GM18526 (cell line): ENCODE results near the gene CNTN6.

Source experiments
- POLR2A ChIP-seq: IDR thresholded peaks from 3 replicates; pipeline ENCODE4 v1.6.1; 2011; ENCODE audit not compliant: insufficient read length; ENCODE audit errors: extremely low read depth

CNTN6 gene

DNA sequence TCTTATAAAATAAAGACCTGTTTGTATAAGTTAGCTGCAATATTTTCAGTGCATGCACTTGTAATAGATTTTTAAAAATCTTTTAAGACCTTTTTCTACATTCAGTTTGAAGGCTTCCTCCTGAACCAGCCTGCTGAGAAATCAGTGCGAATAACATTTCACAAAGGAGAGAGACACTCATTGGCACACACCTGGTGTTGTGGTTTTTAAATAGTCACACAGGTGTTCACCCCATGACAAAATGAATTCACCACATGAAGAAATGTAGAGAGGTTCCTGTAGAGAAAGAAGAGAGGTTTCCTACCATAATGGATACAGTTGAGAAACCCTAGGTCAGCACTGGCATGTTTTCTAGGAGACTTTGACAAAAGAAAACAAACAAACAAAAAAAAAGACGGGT, 237.3 kb downstream of the CNTN6 start:
- TF ChIP-seq POLR2A: no peak

DNA sequence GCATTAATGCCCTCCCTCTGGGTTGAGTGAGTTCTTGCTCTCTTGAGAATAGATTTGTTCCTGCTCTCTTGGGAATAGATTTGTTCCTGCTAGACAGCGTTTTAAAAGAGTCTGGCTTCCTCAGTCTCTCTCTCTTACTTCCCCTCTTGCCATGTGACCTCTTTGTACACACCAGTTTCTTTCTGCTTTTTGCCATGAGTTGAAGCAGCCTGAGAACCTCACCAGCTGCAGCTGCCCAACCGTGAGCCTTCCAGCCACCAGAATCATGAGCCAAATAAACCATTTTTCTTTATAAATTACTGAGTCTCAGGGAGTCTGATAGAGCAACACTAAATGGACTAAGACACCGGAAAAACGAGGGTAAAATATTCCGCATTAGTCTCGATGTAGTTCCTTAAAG, 253.6 kb downstream of the CNTN6 start:
- no peak for TF ChIP-seq POLR2A

GRCh38 chr3:1348547-1348946, 255.7 kb downstream of the CNTN6 start:
- no peak for TF ChIP-seq POLR2A

DNA sequence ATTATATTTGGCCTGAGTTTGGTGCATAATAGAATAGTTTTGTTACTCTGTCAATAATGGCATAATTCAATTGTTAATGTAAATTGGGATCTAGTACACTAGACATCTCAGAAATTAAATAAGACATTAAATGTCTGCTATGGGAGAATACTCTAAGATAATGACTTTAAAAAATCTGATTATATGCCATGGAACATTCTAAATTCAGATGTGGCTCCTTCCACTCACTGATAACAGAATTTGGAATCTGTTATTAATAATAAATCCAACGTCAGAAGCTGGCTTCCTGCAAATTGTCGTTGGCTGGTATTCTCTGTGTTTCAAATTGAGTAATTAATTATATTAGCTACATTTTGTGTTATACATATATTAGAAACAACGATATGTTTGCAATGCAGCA, 258.1 kb downstream of the CNTN6 start:
- no peak for TF ChIP-seq POLR2A

DNA sequence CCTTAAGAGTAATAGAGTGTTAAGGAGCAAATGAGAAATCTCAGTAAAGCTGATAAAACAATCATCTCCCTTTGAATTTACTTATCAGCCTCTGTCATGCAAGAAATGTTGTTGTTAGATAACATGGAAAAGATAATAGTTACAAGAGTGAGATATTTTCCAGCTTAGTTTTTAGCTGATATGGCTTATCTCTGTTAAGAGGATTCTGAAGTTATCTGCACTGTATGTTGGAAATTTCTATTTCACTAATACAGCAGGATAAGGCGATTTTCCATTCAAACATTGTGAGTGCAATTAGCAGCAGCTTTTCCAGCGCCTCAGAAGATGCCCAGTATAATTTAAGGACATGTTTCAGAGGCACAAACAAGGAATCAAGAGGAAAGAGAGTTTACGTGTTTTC, 262.9 kb downstream of the CNTN6 start:
- TF ChIP-seq POLR2A: no peak

GRCh38 chr3:1356101-1356500, 263.3 kb downstream of the CNTN6 start:
- no peak for TF ChIP-seq POLR2A

DNA sequence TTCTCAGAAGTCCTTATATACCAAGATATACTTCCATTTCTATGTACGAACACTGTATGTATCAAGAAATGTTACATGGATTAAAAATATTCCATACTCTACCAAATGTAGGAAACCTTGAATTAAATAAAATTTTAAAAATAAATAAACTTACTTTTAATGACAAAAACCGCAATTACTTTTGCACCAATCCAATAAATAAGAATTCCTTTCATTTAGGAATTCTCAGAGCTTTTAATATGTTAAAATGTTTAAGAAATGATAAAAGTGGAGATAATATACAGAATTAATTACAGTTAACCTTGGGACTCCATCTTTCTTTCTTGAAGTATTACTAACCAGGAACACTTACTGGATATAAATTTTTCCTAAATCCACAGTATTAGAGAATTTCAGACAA, 272.7 kb downstream of the CNTN6 start:
- TF ChIP-seq POLR2A: no peak

GRCh38 chr3:1374471-1374870, 281.6 kb downstream of the CNTN6 start:
- TF ChIP-seq POLR2A: no peak

DNA sequence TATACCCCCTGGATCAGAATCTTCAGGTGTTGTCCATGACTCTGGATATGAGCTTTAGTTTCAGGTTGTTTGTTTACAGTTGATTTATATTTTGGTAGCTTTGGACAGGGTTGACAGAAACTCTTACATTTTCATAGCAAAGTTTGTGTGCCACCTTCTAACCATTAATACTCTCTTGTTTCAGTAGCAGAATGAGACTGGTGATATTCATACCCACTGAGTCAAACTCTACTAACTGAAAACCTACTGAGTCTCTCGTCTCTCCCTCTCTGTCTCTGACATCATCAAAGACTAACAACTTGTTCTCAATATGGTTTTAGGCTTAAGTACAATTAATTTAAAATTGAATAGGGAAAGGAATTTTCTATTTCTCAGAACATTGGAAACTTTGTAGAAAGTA, 282.3 kb downstream of the CNTN6 start:
- TF ChIP-seq POLR2A: no peak

DNA sequence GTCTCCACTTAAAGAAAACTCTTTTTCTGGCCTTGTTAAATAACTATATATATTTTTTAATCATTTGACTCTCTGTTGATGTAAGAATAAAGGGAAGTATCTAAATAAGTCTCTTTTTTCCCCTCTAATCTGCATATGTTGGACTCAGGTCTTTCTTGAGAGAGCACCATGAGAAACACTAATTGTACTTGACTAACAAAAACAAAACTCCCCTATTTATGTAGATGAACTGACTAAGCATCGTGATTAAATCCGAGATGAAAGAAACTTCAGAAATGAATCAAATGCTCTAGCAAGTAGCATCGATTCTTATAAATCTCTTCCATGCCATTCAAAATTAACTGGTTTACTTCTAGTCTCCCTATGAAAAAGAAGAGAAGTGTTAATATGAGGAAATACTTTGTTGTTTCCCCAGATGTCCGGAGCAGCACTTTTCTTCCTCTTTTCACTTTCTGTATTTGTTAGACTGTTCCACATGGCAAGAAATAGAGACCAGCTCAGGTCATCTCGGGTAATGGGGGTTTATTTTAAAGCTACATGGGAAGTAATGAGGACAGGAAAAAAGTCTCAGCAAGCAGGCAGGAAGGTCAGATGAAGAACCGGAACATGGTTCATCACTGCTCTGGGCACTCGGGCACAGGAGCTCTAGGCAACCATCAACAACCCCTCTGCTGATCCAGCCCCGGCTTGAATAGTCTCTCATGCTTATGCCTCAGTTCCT, 288.3 kb downstream of the CNTN6 start:
- TF ChIP-seq POLR2A: no peak

GRCh38 chr3:1381647-1382036, 288.8 kb downstream of the CNTN6 start:
- no peak for TF ChIP-seq POLR2A

DNA sequence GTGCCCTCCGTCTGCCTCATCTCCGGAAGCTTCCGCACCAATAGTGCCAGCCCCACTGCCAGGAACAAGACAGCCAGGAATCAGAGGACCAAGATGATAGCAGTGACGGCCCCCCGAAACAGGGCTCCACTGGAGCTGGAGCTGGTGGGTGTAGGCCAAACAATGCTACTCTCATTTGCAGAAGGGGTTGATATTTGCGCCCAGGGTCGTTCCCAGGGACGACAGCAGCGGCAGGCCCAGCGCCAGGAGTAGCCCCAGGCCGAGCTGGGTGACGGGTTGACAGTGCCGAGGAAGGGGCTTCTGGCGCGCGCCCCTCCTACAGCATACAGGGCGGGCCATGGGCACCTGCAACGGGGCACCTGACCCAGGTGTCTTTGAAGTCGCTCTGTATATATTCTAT, 301.4 kb downstream of the CNTN6 start:
- no peak for TF ChIP-seq POLR2A

DNA sequence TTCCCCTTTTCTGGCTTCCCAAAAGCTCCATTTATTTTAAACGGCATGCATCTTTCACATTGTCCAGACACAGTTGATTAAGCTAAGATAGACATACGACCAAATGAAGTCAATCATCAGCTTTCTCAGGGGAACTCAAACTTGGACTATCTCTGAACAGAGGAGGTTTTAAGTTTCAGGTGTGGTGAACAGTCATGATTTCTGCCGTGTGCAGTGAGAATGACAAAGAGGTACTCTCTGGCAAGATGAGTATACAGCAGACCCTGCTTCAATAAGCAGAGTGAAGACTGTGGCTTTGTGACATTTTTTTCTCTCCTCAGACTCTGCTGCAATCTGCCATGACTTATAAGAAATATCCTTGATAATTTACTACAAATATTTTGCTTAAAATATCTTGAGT, 307.7 kb downstream of the CNTN6 start:
- no peak for TF ChIP-seq POLR2A

DNA sequence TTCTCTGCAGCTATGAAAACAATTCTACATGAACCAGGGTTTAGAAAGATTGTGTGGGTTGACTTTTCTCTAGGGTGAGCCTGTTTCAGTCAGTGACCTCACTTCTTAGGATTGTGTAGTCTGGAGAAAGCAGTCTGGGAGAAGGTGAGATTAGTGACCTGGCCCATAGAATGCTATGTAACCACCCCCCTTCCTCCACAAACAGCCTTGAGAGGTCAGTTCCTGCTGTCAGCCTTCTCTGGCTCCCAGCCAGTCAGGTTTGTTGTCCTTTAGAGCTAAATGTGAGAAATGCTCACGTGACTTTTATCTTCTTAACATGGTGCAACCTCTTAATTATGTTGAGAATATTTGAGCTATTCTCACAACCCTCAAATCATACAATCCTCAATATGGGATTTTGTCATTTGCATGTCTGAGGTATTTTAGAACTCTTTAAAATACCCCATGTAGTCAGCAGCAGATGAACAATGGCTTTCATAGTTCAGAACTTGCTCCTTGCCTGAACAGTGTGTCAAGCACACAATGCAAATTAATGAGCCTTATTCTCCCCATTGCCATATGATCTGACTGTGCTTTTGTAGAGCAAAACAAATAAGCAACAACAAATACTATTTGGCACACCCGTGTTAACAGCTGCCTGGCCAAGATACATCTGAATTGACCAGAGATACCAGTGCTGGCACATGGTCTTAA, 311.6 kb downstream of the CNTN6 start:
- no peak for TF ChIP-seq POLR2A

GRCh38 chr3:1406250-1406649, 313.4 kb downstream of the CNTN6 start:
- TF ChIP-seq POLR2A: no peak

GRCh38 chr3:1421577-1421976, 328.8 kb downstream of the CNTN6 start:
- TF ChIP-seq POLR2A: no peak

DNA sequence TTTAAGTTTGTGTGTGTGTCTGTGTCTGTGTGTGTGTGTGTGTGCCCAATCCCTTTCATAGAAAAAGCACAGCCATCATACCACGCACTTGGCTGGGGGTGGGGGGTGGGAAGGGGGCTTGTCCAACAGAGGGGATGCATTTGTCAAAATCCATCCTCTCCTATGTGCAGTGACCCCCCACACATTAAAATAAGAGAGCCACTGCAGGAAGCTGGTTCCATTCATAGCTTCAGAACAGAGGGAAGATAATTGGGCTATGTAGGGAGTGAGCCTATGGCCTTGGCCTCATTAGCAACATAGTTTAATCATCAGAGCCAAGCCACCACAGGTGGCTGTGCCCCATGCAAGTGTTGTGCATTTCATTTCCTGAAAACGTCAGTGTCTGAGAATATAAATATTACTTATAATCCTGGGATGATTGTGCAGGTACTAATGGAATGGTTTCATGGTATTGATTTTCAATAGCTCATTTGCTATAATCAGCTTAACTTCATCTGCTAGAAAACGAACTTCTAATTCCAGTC, 330.8 kb downstream of the CNTN6 start:
- TF ChIP-seq POLR2A: no peak
